ENCODE measurements around the gene VDR. TPM values are rescaled to one million over a fixed set of nuclear protein-coding genes. Genes with fewer than 3 reads are reported as not detected.

The VDR gene
- total RNA-seq, 1 experiment from 2014 or later = 9.5 TPM

- Histone ChIP-seq H3K27ac (ENCODE audit: low read depth, low read length) (no peak overlapping the region), H2AFZ (ENCODE audit: low read depth, low read length, poor library complexity, severe bottlenecking) (no peak overlapping the region), H3K9me3 (ENCODE audit: control insufficient read depth in 1 of 2, insufficient read depth in 1 of 2, low read depth in 1 of 2, low read length in 2 of 2) (no peaks in the 10 kb centered on the region), H3K4me1 (ENCODE audit: control insufficient read depth in 1 of 2, insufficient read depth in 2 of 2, low read length in 2 of 2) (no peaks in the 10 kb centered on the region), H4K20me1 (ENCODE audit: insufficient read depth) (no peaks in the 10 kb centered on the region), H3K4me2 (ENCODE audit: low read length) (no peak overlapping the region), H3K9ac (ENCODE audit: low read length) (no peak overlapping the region), H3K9me2 (ENCODE audit: insufficient read depth) (no peaks in the 10 kb centered on the region), H3K36me3 (ENCODE audit: control insufficient read depth in 1 of 2, insufficient read depth in 2 of 2, low read length in 2 of 2) (peaks cover 11% of the 10 kb centered on the region in 2 experiments; a peak in 3 of 4 replicates), H3K27me3 (ENCODE audit: insufficient read depth, low read length) (no peaks in the 10 kb centered on the region), H3K79me2 (ENCODE audit: insufficient read depth, low read length) (no peaks in the 10 kb centered on the region), H3K4me3 (replicated peaks in 1 of 2; ENCODE audit: low read depth in 1 of 2, low read length in 2 of 2) (no peak overlapping the region)
- ChIA-PET CTCF (interaction anchor here (1.6 to 2.1 kb wide), 2 partner anchors 14 to 45 kb away, joined by 3 to 9 read pairs; no protein-coding TSS in a partner anchor), POLR2A (no interaction called here), RAD21 (ENCODE audit: low non-redundant PET in 1 of 2, low total read pairs in 2 of 2, uncharacterized antibody in 2 of 2, unreplicated experiment in 2 of 2) (no interaction called here)
- no peak for DNase-seq (ENCODE audit: low read depth, low spot score)
- TF ChIP-seq EZH2 (IDR thresholded peaks at IDR 0.05) (no peak), ZFX (IDR thresholded peaks at IDR 0.05) (no peak), RAD21 (IDR thresholded peaks at IDR 0.05; ENCODE audit: low read depth) (no peak), POLR2AphosphoS5 (IDR thresholded peaks at IDR 0.05; ENCODE audit: low read depth, low read length) (no peak), ELF1 (IDR thresholded peaks at IDR 0.05; ENCODE audit: borderline replicate concordance, low read depth) (no peak), EZH2phosphoT487 (IDR thresholded peaks at IDR 0.05; ENCODE audit: borderline replicate concordance) (no peak), SP1 (IDR thresholded peaks at IDR 0.05; ENCODE audit: low read depth) (no peak), ZNF274 (IDR thresholded peaks at IDR 0.05; ENCODE audit: low read depth, low read length) (no peak)
- no TSS peak for BruUV-seq (replicated peaks)
- no peak for ATAC-seq
- intact Hi-C loops (cut with micrococcal nuclease) = no loop called here
These were observed 111.6 kb downstream of the VDR start for GRCh38 chr12:47793015-47793681.

- Histone ChIP-seq H3K9me2 (ENCODE audit: insufficient read depth) (no peaks in the 10 kb centered on the region), H4K20me1 (ENCODE audit: insufficient read depth) (no peaks in the 10 kb centered on the region), H3K9ac (ENCODE audit: low read length) (no peak overlapping the region), H3K9me3 (ENCODE audit: control insufficient read depth in 1 of 2, insufficient read depth in 1 of 2, low read depth in 1 of 2, low read length in 2 of 2) (no peaks in the 10 kb centered on the region), H3K27ac (ENCODE audit: low read depth, low read length) (no peak overlapping the region), H3K4me1 (ENCODE audit: control insufficient read depth in 1 of 2, insufficient read depth in 2 of 2, low read length in 2 of 2) (no peaks in the 10 kb centered on the region), H3K27me3 (ENCODE audit: insufficient read depth, low read length) (no peaks in the 10 kb centered on the region), H3K4me2 (ENCODE audit: low read length) (no peak overlapping the region), H3K4me3 (replicated peaks in 1 of 2; ENCODE audit: low read depth in 1 of 2, low read length in 2 of 2) (no peak overlapping the region), H2AFZ (ENCODE audit: low read depth, low read length, poor library complexity, severe bottlenecking) (no peak overlapping the region), H3K79me2 (ENCODE audit: insufficient read depth, low read length) (no peaks in the 10 kb centered on the region), H3K36me3 (ENCODE audit: control insufficient read depth in 1 of 2, insufficient read depth in 2 of 2, low read length in 2 of 2) (peaks cover 16 to 17% of the 10 kb centered on the region in 2 experiments; a peak in 3 of 4 replicates)
- TF ChIP-seq POLR2A (IDR thresholded peaks at IDR 0.05; ENCODE audit: borderline replicate concordance, extremely low read depth, insufficient read depth, insufficient read length) = no peak
- no peak for TF ChIP-seq CEBPB (IDR thresholded peaks at IDR 0.05; ENCODE audit: low read depth)
- no peak for TF ChIP-seq YY1 (IDR thresholded peaks at IDR 0.05; ENCODE audit: extremely low read depth, insufficient replicate concordance, low read depth, low read length)
- no peak for TF ChIP-seq ZFX (IDR thresholded peaks at IDR 0.05)
- TF ChIP-seq RAD21 (IDR thresholded peaks at IDR 0.05; ENCODE audit: low read depth) = no peak
- TF ChIP-seq ELF1 (IDR thresholded peaks at IDR 0.05; ENCODE audit: borderline replicate concordance, low read depth) = no peak
- no peak for TF ChIP-seq JUND (IDR thresholded peaks at IDR 0.05)
- no TSS peak for BruUV-seq (replicated peaks)
- ATAC-seq (no peak), DNase-seq (ENCODE audit: low read depth, low spot score) (no peak)
- POLR2A ChIA-PET = no interaction called here
- CTCF ChIA-PET = interaction anchor here (2.1 kb wide), 1 partner anchor 46 kb away, joined by 9 read pairs; no protein-coding TSS in a partner anchor
- RAD21 ChIA-PET (ENCODE audit: low non-redundant PET in 1 of 2, low total read pairs in 2 of 2, uncharacterized antibody in 2 of 2, unreplicated experiment in 2 of 2) = no interaction called here
- intact Hi-C loops (cut with micrococcal nuclease) = no loop called here
These were observed 112.9 kb downstream of the VDR start for GRCh38 chr12:47791874-47792273.

Other genes with a start within 250 kb of the VDR start
- 48.3 TPM for gene RPAP3, start 199.0 kb downstream of the VDR start, total RNA-seq (2021; ENCODE audit: unreplicated experiment)
- not detected for gene ENDOU, start 179.5 kb downstream of the VDR start, total RNA-seq (2021; ENCODE audit: unreplicated experiment)
- gene RAPGEF3, start 146.1 kb downstream of the VDR start, total RNA-seq (2021; ENCODE audit: unreplicated experiment) = 1.8 TPM
- gene SLC48A1, start 131.8 kb downstream of the VDR start, total RNA-seq (2021; ENCODE audit: unreplicated experiment) = 20.0 TPM
- gene HDAC7, start 85.1 kb downstream of the VDR start, total RNA-seq (2021; ENCODE audit: unreplicated experiment) = 38.1 TPM
- 94.7 TPM for gene TMEM106C, start 58.6 kb upstream of the VDR start, total RNA-seq (2021; ENCODE audit: unreplicated experiment)
- 0.22 TPM for gene COL2A1, start 99.5 kb upstream of the VDR start, total RNA-seq (2021; ENCODE audit: unreplicated experiment)
- 17.7 TPM for gene SENP1, start 201.1 kb upstream of the VDR start, total RNA-seq (2021; ENCODE audit: unreplicated experiment)
- gene PFKM, start 214.4 kb upstream of the VDR start, total RNA-seq (2021; ENCODE audit: unreplicated experiment) = 144 TPM

All from HCT116 (cell line).